Measurements from ENCODE around the gene SESN1. TPM values are rescaled to one million over a fixed set of nuclear protein-coding genes. Genes with fewer than 3 reads are reported as not detected.

The SESN1 gene
- total RNA-seq, 1 donor from 2014 or later, result 23.6 TPM

DNA sequence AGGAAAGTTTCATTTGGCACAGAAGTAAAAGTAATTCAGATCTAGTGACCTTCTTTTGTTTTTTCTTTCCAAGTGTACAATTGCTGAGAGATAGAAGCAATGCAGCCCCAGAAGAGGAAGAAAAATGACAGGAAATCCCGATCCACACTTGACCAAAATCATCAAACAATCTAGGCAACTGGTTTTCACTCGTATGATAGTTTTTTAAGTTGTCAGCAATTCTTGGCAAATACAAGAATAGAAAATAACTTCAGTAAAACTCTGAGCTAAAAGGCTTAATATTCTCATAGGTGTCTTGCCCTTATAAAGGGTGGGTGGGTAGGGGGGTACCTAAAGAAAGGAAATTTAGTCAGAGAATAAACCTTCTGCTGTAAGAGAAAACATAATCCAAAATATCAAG is 36.0 kb downstream of the SESN1 start:
- no peak for DNase-seq (ENCODE audit: low spot score)
- Mint-ChIP-seq H3K36me3 (ENCODE audit: low read depth, unreplicated experiment) (no peaks in the 10 kb centered on the region), H3K4me3 (ENCODE audit: unreplicated experiment) (no peak overlapping the region)

DNA sequence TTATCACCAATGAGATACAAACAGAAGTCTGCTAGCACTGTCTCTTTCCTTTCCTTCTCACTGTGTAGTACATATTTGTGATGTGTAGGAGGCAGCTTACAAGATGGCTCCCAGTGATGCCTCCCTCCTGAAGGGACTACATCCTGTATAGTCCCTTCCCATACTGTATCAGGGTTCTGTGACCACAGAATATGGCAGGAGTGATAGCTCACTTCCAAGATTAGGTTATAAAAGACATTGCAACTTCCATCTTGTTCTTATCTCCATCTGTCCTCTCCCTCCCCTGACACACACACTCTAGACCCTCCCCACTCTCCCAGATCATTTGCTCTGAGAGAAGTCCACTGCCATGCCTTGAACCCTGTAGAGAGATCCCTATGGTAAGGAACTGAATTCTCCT is 38.0 kb downstream of the SESN1 start:
- H3K4me3 Mint-ChIP-seq (ENCODE audit: unreplicated experiment), result no peak overlapping the region
- H3K9me3 Mint-ChIP-seq (ENCODE audit: unreplicated experiment), result no peaks in the 10 kb centered on the region
- H3K36me3 Mint-ChIP-seq (ENCODE audit: low read depth, unreplicated experiment), result no peaks in the 10 kb centered on the region
- TF ChIP-seq, protein P1, sequence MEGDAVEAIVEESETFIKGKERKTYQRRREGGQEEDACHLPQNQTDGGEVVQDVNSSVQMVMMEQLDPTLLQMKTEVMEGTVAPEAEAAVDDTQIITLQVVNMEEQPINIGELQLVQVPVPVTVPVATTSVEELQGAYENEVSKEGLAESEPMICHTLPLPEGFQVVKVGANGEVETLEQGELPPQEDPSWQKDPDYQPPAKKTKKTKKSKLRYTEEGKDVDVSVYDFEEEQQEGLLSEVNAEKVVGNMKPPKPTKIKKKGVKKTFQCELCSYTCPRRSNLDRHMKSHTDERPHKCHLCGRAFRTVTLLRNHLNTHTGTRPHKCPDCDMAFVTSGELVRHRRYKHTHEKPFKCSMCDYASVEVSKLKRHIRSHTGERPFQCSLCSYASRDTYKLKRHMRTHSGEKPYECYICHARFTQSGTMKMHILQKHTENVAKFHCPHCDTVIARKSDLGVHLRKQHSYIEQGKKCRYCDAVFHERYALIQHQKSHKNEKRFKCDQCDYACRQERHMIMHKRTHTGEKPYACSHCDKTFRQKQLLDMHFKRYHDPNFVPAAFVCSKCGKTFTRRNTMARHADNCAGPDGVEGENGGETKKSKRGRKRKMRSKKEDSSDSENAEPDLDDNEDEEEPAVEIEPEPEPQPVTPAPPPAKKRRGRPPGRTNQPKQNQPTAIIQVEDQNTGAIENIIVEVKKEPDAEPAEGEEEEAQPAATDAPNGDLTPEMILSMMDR (IDR thresholded peaks at IDR 0.05; ENCODE audit: unreplicated experiment), result no peak
- H3K4me1 Mint-ChIP-seq (ENCODE audit: unreplicated experiment), result peaks cover 18% of the 10 kb centered on the region
- no peak for DNase-seq (ENCODE audit: low spot score)
- H3K27me3 Mint-ChIP-seq (ENCODE audit: unreplicated experiment), result no peaks in the 10 kb centered on the region
- no peak overlapping the region for H3K27ac Mint-ChIP-seq (ENCODE audit: unreplicated experiment)

More for the DNA sequence above, 36.0 kb downstream of the SESN1 start:
- H3K27ac Mint-ChIP-seq (ENCODE audit: unreplicated experiment), result no peak overlapping the region
- TF ChIP-seq, protein P1 (IDR thresholded peaks at IDR 0.05; ENCODE audit: unreplicated experiment), result no peak
- H3K9me3 Mint-ChIP-seq (ENCODE audit: unreplicated experiment), result no peaks in the 10 kb centered on the region
- no peaks in the 10 kb centered on the region for H3K27me3 Mint-ChIP-seq (ENCODE audit: unreplicated experiment)
- H3K4me1 Mint-ChIP-seq (ENCODE audit: unreplicated experiment), result peaks cover 18% of the 10 kb centered on the region

DNA sequence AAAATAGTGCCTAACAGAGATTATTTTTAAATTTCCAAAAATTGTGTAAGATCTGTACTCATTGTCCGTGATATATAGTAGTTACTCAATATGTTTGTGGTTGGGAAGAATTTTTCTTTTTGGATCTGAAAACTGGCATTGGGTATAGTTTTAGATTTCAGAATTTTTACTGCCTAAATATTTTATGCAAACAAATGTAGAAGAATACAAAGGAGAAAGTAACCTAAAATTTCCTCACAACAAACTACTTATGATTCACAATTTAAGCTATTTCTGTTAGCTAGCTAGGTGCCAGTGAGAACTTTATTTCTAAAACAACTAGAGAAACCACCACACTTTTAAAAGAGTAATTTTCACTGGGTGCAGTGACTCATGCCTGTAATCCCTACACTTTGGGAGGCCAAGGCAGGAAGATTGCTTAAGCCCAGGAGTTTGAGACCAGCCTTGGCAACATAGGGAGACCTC is 38.8 kb downstream of the SESN1 start:
- Mint-ChIP-seq H3K27ac (ENCODE audit: unreplicated experiment) (no peak overlapping the region), H3K4me1 (ENCODE audit: unreplicated experiment) (peaks cover 17% of the 10 kb centered on the region), H3K27me3 (ENCODE audit: unreplicated experiment) (no peaks in the 10 kb centered on the region), H3K36me3 (ENCODE audit: low read depth, unreplicated experiment) (no peaks in the 10 kb centered on the region), H3K4me3 (ENCODE audit: unreplicated experiment) (no peak overlapping the region), H3K9me3 (ENCODE audit: unreplicated experiment) (no peaks in the 10 kb centered on the region)
- TF ChIP-seq, protein P1 (IDR thresholded peaks at IDR 0.05; ENCODE audit: unreplicated experiment), result no peak
- no peak for DNase-seq (ENCODE audit: low spot score)

DNA sequence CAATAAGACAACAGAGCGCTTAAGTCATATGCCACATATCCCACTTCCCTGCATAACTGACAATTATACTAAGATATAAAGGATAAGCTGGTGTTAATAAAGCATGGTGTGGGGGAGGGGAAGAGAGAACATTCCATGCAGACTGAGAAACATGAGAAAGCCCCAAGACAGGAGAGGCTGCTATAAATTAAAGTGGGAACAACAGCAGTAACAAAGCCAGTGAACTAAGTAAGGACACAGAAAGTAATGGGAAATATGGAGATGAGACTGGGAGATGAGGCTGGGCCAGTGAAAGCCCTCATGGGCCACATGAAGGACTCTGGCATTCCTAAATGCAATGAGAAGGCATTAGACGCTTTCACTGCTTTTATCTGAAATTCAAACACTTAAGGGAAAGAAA is 41.3 kb downstream of the SESN1 start:
- Mint-ChIP-seq H3K36me3 (ENCODE audit: low read depth, unreplicated experiment) (peaks cover under 1% of the 10 kb centered on the region), H3K4me1 (ENCODE audit: unreplicated experiment) (peaks cover 1% of the 10 kb centered on the region), H3K27ac (ENCODE audit: unreplicated experiment) (no peak overlapping the region), H3K9me3 (ENCODE audit: unreplicated experiment) (no peaks in the 10 kb centered on the region), H3K4me3 (ENCODE audit: unreplicated experiment) (no peak overlapping the region), H3K27me3 (ENCODE audit: unreplicated experiment) (no peaks in the 10 kb centered on the region)
- DNase-seq (ENCODE audit: low spot score), result no peak
- TF ChIP-seq, protein P1 (IDR thresholded peaks at IDR 0.05; ENCODE audit: unreplicated experiment), result no peak

DNA sequence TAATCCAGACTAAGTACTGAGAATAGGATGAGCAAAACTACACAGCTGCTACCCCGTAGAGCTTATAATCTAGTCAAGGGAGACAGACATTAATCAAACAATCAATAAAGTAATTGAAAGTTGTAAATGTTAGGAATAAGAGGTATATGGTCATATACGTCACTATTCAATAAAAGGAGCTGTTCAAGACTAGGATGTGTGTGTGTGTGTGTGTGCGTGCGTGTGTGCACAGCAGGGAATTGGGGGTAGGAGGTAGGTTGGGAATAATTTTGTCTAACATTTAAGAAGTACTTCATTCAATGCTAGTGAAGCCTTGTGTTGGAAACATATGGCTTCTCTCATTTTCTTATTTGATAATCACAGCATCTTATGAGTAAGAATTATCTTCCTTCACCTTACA is 41.8 kb downstream of the SESN1 start:
- Mint-ChIP-seq H3K4me1 (ENCODE audit: unreplicated experiment) (no peaks in the 10 kb centered on the region), H3K27ac (ENCODE audit: unreplicated experiment) (no peak overlapping the region), H3K27me3 (ENCODE audit: unreplicated experiment) (no peaks in the 10 kb centered on the region), H3K4me3 (ENCODE audit: unreplicated experiment) (no peak overlapping the region), H3K9me3 (ENCODE audit: unreplicated experiment) (no peaks in the 10 kb centered on the region), H3K36me3 (ENCODE audit: low read depth, unreplicated experiment) (peaks cover 5% of the 10 kb centered on the region)
- TF ChIP-seq, protein P1 (IDR thresholded peaks at IDR 0.05; ENCODE audit: unreplicated experiment), result no peak
- no peak for DNase-seq (ENCODE audit: low spot score)

Measured in endothelial cell (in vitro differentiated cells).